MCF 10A (cell line): ENCODE measurements around the gene CECR2. TPM values are rescaled to one million over a fixed set of nuclear protein-coding genes. Genes with fewer than 3 reads are reported as not detected.

Source experiments
- Bru-seq: library from RNA; stranded (reverse); fragments of 400-500 nt; gene quantifications from one replicate; lab custom pipeline; 2021; lab: Mats Ljungman, UMichigan
- BruChase-seq, 2 experiments: library from RNA; stranded (reverse); fragments of 400-500 nt; gene quantifications; one replicate each; lab custom pipeline; 2021; lab: Mats Ljungman, UMichigan
- BruUV-seq: library from RNA; stranded (reverse); fragments of 400-500 nt; replicated peaks from 2 replicates; lab custom pipeline; 2021; lab: Mats Ljungman, UMichigan
- CTCF ChIA-PET: fragments of 300-600 bp; sonication (Branson Sonifier 250); formaldehyde crosslinking; extraction: SDS; loops from one replicate; lab custom pipeline; 2021; ENCODE audit warnings: antibody characterized with exemption, inconsistent platforms; lab: Yijun Ruan, JAX
- POLR2A ChIA-PET: fragments of 300-600, 350-650 bp; sonication (Branson Sonifier 250); formaldehyde crosslinking; extraction: SDS; loops from one replicate; lab custom pipeline; 2020; ENCODE audit warnings: antibody characterized with exemption, inconsistent platforms; lab: Yijun Ruan, JAX
- DNase-seq: peaks from one replicate; pipeline ENCODE4 v3.0.0-alpha.2; 2018; ENCODE audit not compliant: unreplicated experiment
- H3K27ac Mint-ChIP-seq: one replicate; pipeline ENCODE4 v1.8.0; 2022; ENCODE audit warnings: mild to moderate bottlenecking, low read depth, mixed read lengths; ENCODE audit not compliant: unreplicated experiment
- H3K27me3 Mint-ChIP-seq: one replicate; pipeline ENCODE4 v1.8.0; 2022; ENCODE audit warnings: mixed read lengths; ENCODE audit not compliant: insufficient read depth, unreplicated experiment
- H3K36me3 Mint-ChIP-seq: one replicate; pipeline ENCODE4 v1.8.0; 2022; ENCODE audit warnings: mild to moderate bottlenecking, moderate library complexity, mixed read lengths; ENCODE audit not compliant: insufficient read depth, unreplicated experiment
- H3K4me1 Mint-ChIP-seq: one replicate; pipeline ENCODE4 v1.8.0; 2022; ENCODE audit warnings: mixed read lengths; ENCODE audit not compliant: insufficient read depth, unreplicated experiment
- H3K4me3 Mint-ChIP-seq: one replicate; pipeline ENCODE4 v1.8.0; 2022; ENCODE audit warnings: mild to moderate bottlenecking, moderate library complexity, mixed read lengths; ENCODE audit not compliant: unreplicated experiment
- H3K9me3 Mint-ChIP-seq: one replicate; pipeline ENCODE4 v1.8.0; 2022; ENCODE audit warnings: mixed read lengths; ENCODE audit not compliant: unreplicated experiment
- intact Hi-C: fragments of 100-400 bp; cut with micrococcal nuclease; formaldehyde crosslinking; loops from 2 replicates; pipeline ENCODE4 v1.14.1; 2022
- long read RNA-seq: library from polyadenylated mRNA; stranded (forward); transcript quantifications from one replicate; pipeline ENCODE4 v2.0.0, GENCODE V29; 2022
- total RNA-seq: library from RNA; stranded (reverse); gene quantifications from 2 replicates; pipeline ENCODE4 v1.2.3, GENCODE V29; 2022
- TF ChIP-seq, protein P1 (sequence below): fragments of 200-600 bp; IDR thresholded peaks from one replicate; pipeline ENCODE4 v1.8.0; 2022; ENCODE audit warnings: antibody characterized with exemption, mild to moderate bottlenecking; ENCODE audit not compliant: unreplicated experiment

CECR2 gene
- total RNA-seq (not detected in 2 replicates), Bru-seq, nascent RNA (percentile 5 among the genes with signal in this experiment), BruChase-seq, experiment 1, labeled RNA remaining after a 6-hour chase (percentile 9 among the genes with signal in this experiment), BruChase-seq, experiment 2, labeled RNA remaining after a 2-hour chase (percentile 6 among the genes with signal in this experiment)
- long read RNA-seq, partial matches to known transcripts = 0 of 1 reads
- long read RNA-seq, other reads (novel, unspliced or antisense) = 1 of 1 reads

GRCh38 chr22:17369439-17370025, at the start of gene CECR2:
TSS of gene CECR2 (plus strand) at chr22:17369460. CDS start at chr22:17369784, 324 bp downstream.
- ChIA-PET CTCF (no interaction called here), POLR2A (no interaction called here)
- no peak within 1 kb of the TSS for H3K27ac Mint-ChIP-seq
- no peak for DNase-seq
- TF ChIP-seq, protein P1, sequence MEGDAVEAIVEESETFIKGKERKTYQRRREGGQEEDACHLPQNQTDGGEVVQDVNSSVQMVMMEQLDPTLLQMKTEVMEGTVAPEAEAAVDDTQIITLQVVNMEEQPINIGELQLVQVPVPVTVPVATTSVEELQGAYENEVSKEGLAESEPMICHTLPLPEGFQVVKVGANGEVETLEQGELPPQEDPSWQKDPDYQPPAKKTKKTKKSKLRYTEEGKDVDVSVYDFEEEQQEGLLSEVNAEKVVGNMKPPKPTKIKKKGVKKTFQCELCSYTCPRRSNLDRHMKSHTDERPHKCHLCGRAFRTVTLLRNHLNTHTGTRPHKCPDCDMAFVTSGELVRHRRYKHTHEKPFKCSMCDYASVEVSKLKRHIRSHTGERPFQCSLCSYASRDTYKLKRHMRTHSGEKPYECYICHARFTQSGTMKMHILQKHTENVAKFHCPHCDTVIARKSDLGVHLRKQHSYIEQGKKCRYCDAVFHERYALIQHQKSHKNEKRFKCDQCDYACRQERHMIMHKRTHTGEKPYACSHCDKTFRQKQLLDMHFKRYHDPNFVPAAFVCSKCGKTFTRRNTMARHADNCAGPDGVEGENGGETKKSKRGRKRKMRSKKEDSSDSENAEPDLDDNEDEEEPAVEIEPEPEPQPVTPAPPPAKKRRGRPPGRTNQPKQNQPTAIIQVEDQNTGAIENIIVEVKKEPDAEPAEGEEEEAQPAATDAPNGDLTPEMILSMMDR = no peak
- no peaks in the 10 kb centered on the region for H3K36me3 Mint-ChIP-seq
- intact Hi-C loops = no loop called here
- H3K4me3 Mint-ChIP-seq = no peak within 1 kb of the TSS
- peaks cover 47% of the 10 kb centered on the region for H3K27me3 Mint-ChIP-seq
- BruUV-seq = no TSS peak
- H3K9me3 Mint-ChIP-seq = no peaks in the 10 kb centered on the region
- H3K4me1 Mint-ChIP-seq = peaks cover 5% of the 10 kb centered on the region

DNA sequence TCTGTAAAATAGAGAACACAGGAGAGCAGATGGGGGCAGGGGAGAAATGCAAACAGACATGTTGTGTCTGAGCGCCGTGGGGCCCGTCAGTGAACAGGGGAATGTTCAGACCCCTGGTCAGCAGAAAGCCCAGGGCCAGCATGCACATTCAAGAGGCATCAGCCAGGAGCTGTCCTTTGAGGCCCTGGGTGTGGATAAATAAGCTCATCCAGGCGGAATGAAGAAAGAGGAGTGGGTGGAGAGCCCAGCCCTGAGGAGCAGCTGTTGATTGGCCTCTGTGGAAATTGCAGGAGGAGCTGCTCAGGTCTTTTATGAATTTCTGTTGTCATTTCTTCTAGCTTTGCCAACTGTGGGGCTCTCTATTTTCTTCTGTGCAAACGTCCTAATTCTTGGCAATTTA, 49.7 kb upstream of the CECR2 start:
- H3K4me1 Mint-ChIP-seq = no peaks in the 10 kb centered on the region
- no peaks in the 10 kb centered on the region for H3K9me3 Mint-ChIP-seq
- no TSS peak for BruUV-seq
- no peaks in the 10 kb centered on the region for H3K27me3 Mint-ChIP-seq
- no peaks in the 10 kb centered on the region for H3K36me3 Mint-ChIP-seq
- ChIA-PET POLR2A (no interaction called here), CTCF (interaction anchor here (0.7 kb wide), 2 partner anchors 115 to 148 kb away, joined by 3 read pairs; no protein-coding TSS in a partner anchor)
- no peak overlapping the region for H3K4me3 Mint-ChIP-seq
- TF ChIP-seq, protein P1 = no peak
- no peak overlapping the region for H3K27ac Mint-ChIP-seq
- no peak for DNase-seq
- intact Hi-C loops = no loop called here

DNA sequence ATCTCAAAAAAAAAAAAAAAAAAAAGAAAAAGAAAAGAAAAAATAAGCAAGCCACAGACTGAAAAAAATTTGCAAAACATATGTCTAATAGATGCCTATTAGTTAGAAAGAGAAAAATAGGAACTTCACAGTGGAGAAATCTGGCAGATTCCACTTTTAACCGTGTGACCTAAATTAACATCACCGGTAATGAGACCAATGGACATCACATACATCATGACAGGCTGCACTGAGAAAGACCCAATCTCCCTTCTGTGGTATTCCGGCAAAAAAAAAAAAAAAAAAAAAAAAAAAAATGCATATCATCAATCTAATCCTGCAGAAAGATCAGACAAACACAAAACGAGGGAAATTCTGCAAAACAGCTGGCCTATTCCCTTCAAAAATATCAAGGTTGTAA, 46.7 kb upstream of the CECR2 start:
- H3K4me1 Mint-ChIP-seq = no peaks in the 10 kb centered on the region
- ChIA-PET CTCF (no interaction called here), POLR2A (interaction anchor here (0.5 to 1.7 kb wide), 2 partner anchors 12 to 15 kb away, joined by 3 read pairs; no protein-coding TSS in a partner anchor)
- no peak overlapping the region for H3K4me3 Mint-ChIP-seq
- intact Hi-C loops = no loop called here
- no peaks in the 10 kb centered on the region for H3K27me3 Mint-ChIP-seq
- TF ChIP-seq, protein P1 = no peak
- no peaks in the 10 kb centered on the region for H3K36me3 Mint-ChIP-seq
- DNase-seq = no peak
- H3K27ac Mint-ChIP-seq = no peak overlapping the region
- BruUV-seq = no TSS peak
- no peaks in the 10 kb centered on the region for H3K9me3 Mint-ChIP-seq

GRCh38 chr22:17331690-17332089, 37.6 kb upstream of the CECR2 start:
- TF ChIP-seq, protein P1 = no peak
- no peaks in the 10 kb centered on the region for H3K4me1 Mint-ChIP-seq
- no peak for DNase-seq
- no peaks in the 10 kb centered on the region for H3K36me3 Mint-ChIP-seq
- no peaks in the 10 kb centered on the region for H3K9me3 Mint-ChIP-seq
- no peak overlapping the region for H3K27ac Mint-ChIP-seq
- H3K27me3 Mint-ChIP-seq = no peaks in the 10 kb centered on the region
- BruUV-seq = no TSS peak
- no peak overlapping the region for H3K4me3 Mint-ChIP-seq
- CTCF ChIA-PET = no interaction called here
- intact Hi-C loops = no loop called here
- POLR2A ChIA-PET = no interaction called here
